H9 (cell line): ENCODE data around the gene GXYLT2. TPM values are rescaled to one million over a fixed set of nuclear protein-coding genes. Genes with fewer than 3 reads are reported as not detected.

Experiments used
- DNase-seq: peaks from one replicate; pipeline ENCODE4 v3.0.0-alpha.2; 2017
- H2AFZ ChIP-seq: one replicate; pipeline ENCODE4 v1.6.1; 2013; ENCODE audit warnings: mild to moderate bottlenecking, low read length, control low read depth, moderate library complexity
- H2AK5ac ChIP-seq: 2 replicates; pipeline ENCODE4 v1.6.1; 2013; ENCODE audit warnings: low read length, control low read depth, mixed read lengths; ENCODE audit not compliant: insufficient read length
- H2BK120ac ChIP-seq: one replicate; pipeline ENCODE4 v1.6.1; 2013; ENCODE audit warnings: low read depth, mild to moderate bottlenecking, low read length, control low read depth, inconsistent platforms; ENCODE audit not compliant: poor library complexity, severe bottlenecking
- H2BK12ac ChIP-seq: 2 replicates; pipeline ENCODE4 v1.6.1; 2013; ENCODE audit warnings: low read length, control low read depth, mixed read lengths, low read depth; ENCODE audit not compliant: insufficient read length
- H2BK15ac ChIP-seq: 2 replicates; pipeline ENCODE4 v1.6.1; 2013; ENCODE audit warnings: low read depth, low read length, control low read depth
- H2BK20ac ChIP-seq: one replicate; pipeline ENCODE4 v1.6.1; 2013; ENCODE audit warnings: low read depth, mild to moderate bottlenecking, low read length, control low read depth, inconsistent platforms; ENCODE audit not compliant: poor library complexity, severe bottlenecking
- H2BK5ac ChIP-seq: 2 replicates; pipeline ENCODE4 v1.6.1; 2013; ENCODE audit warnings: low read length, control low read depth, mixed read lengths; ENCODE audit not compliant: insufficient read length
- H3K14ac ChIP-seq: 2 replicates; pipeline ENCODE4 v1.6.1; 2013; ENCODE audit warnings: low read length, control low read depth; ENCODE audit not compliant: insufficient read depth
- H3K18ac ChIP-seq: 2 replicates; pipeline ENCODE4 v1.6.1; 2013; ENCODE audit warnings: low read depth, mild to moderate bottlenecking, mixed read lengths, low read length, control low read depth; ENCODE audit not compliant: insufficient read length
- H3K23ac ChIP-seq: 2 replicates; pipeline ENCODE4 v1.6.1; 2013; ENCODE audit warnings: low read length, control low read depth, mixed read lengths, low read depth; ENCODE audit not compliant: insufficient read length
- H3K23me2 ChIP-seq: 2 replicates; pipeline ENCODE4 v1.6.1; 2013; ENCODE audit warnings: low read depth, mild to moderate bottlenecking, mixed read lengths, low read length, control low read depth; ENCODE audit not compliant: insufficient read length, poor library complexity, severe bottlenecking
- H3K27ac ChIP-seq: 2 replicates; pipeline ENCODE4 v1.5.1; 2013; ENCODE audit warnings: low read length, control low read depth, mixed read lengths, low read depth; ENCODE audit not compliant: insufficient read length
- H3K27me3 ChIP-seq: 2 replicates; pipeline ENCODE4 v1.6.1; 2013; ENCODE audit warnings: low read length, control low read depth, inconsistent platforms; ENCODE audit not compliant: insufficient read depth
- H3K4ac ChIP-seq: 2 replicates; pipeline ENCODE4 v1.6.1; 2013; ENCODE audit warnings: low read depth, mild to moderate bottlenecking, control low read depth, inconsistent platforms, low read length, moderate library complexity
- H3K4me1 ChIP-seq: 2 replicates; pipeline ENCODE4 v1.6.1; 2013; ENCODE audit warnings: low read length, control low read depth, inconsistent platforms; ENCODE audit not compliant: insufficient read depth
- H3K4me2 ChIP-seq: 2 replicates; pipeline ENCODE4 v1.6.1; 2013; ENCODE audit warnings: low read length, control low read depth, mixed read lengths; ENCODE audit not compliant: insufficient read length, insufficient read depth
- H3K56ac ChIP-seq: 2 replicates; pipeline ENCODE4 v1.6.1; 2013; ENCODE audit warnings: low read depth, mild to moderate bottlenecking, mixed read lengths, low read length, control low read depth; ENCODE audit not compliant: insufficient read length
- H3K79me1 ChIP-seq: 2 replicates; pipeline ENCODE4 v1.6.1; 2013; ENCODE audit warnings: low read depth, mild to moderate bottlenecking, moderate library complexity, low read length, control low read depth, inconsistent platforms; ENCODE audit not compliant: insufficient read depth, poor library complexity, severe bottlenecking
- H3K79me2 ChIP-seq: 2 replicates; pipeline ENCODE4 v1.6.1; 2013; ENCODE audit warnings: low read length, control low read depth, inconsistent platforms; ENCODE audit not compliant: insufficient read depth
- H3K9ac ChIP-seq: 2 replicates; pipeline ENCODE4 v1.6.1; 2013; ENCODE audit warnings: low read length, control low read depth, mixed read lengths; ENCODE audit not compliant: insufficient read length; ENCODE audit errors: extremely low read depth
- H3K9me3 ChIP-seq: one replicate; pipeline ENCODE4 v1.6.1; 2013; ENCODE audit warnings: low read depth, low read length, inconsistent platforms; ENCODE audit not compliant: control insufficient read depth
- H3T11ph ChIP-seq: one replicate; pipeline ENCODE4 v1.6.1; 2013; ENCODE audit warnings: mild to moderate bottlenecking, low read length, control low read depth, inconsistent platforms
- H4K20me1 ChIP-seq: one replicate; pipeline ENCODE4 v1.6.1; 2013; ENCODE audit not compliant: control insufficient read depth, insufficient read length, insufficient read depth
- H4K5ac ChIP-seq: 2 replicates; pipeline ENCODE4 v1.6.1; 2013; ENCODE audit warnings: low read depth, mild to moderate bottlenecking, mixed read lengths, low read length, control low read depth; ENCODE audit not compliant: insufficient read length
- H4K8ac ChIP-seq: replicated peaks from 2 replicates; pipeline ENCODE4 v1.6.1; 2013; ENCODE audit warnings: low read length, control low read depth, mixed read lengths, low read depth; ENCODE audit not compliant: insufficient read length
- H4K91ac ChIP-seq: 2 replicates; pipeline ENCODE4 v1.6.1; 2013; ENCODE audit warnings: low read depth, mild to moderate bottlenecking, moderate library complexity, mixed read lengths, low read length, control low read depth; ENCODE audit not compliant: insufficient read length
- H3K27ac Mint-ChIP-seq, 3 experiments: 2 replicates in 2 of 3; 3 replicates in 1 of 3; pipeline ENCODE4 v1.8.0; 2020 to 2021; ENCODE audit warnings: mixed read lengths in 3 of 3, mild to moderate bottlenecking in 1 of 3, moderate library complexity in 1 of 3
- H3K27me3 Mint-ChIP-seq: 2 replicates; pipeline ENCODE4 v1.8.0; 2021; ENCODE audit warnings: low read depth, mild to moderate bottlenecking, moderate library complexity, mixed read lengths
- H3K36me3 Mint-ChIP-seq, 3 experiments: 2 replicates in 2 of 3; 3 replicates in 1 of 3; pipeline ENCODE4 v1.8.0; 2020 to 2021; ENCODE audit warnings: low read depth in 3 of 3, mixed read lengths in 3 of 3; ENCODE audit not compliant: insufficient read depth in 1 of 3
- H3K4me1 Mint-ChIP-seq, 2 experiments: 2 replicates each; pipeline ENCODE4 v1.8.0; 2020; ENCODE audit warnings: mixed read lengths in 2 of 2
- H3K4me3 Mint-ChIP-seq, 2 experiments: 2 replicates in 1 of 2; 3 replicates in 1 of 2; pipeline ENCODE4 v1.8.0; 2020 to 2021; ENCODE audit warnings: mild to moderate bottlenecking in 2 of 2, mixed read lengths in 2 of 2, moderate library complexity in 1 of 2
- H3K9me3 Mint-ChIP-seq, 2 experiments: 2 replicates in 1 of 2; 3 replicates in 1 of 2; pipeline ENCODE4 v1.8.0; 2020; ENCODE audit warnings: mild to moderate bottlenecking in 2 of 2, mixed read lengths in 2 of 2, moderate library complexity in 1 of 2
- CTCF ChIP-seq: fragments of 200-600 bp; sonication (generic); conservative IDR thresholded peaks from 3 replicates; pipeline ENCODE4 v1.8.0; 2021; ENCODE audit warnings: antibody characterized with exemption, mild to moderate bottlenecking
- WGBS: extraction: QIAGEN DNeasy Blood & Tissue Kit; methylation state at CpG from one replicate; pipeline ENCODE4 v1.1.7; 2013; ENCODE audit warnings: missing lambda C conversion rate, low lambda C conversion rate, mixed read lengths; ENCODE audit not compliant: insufficient read length; ENCODE audit errors: extremely low coverage; 5-methylcytosine and 5-hydroxymethylcytosine counted together
- total RNA-seq: library from RNA; stranded (reverse); gene quantifications from 2 replicates; pipeline ENCODE4 v1.2.1, GENCODE V29; 2021

Gene GXYLT2
- total RNA-seq, 1 experiment from 2014 or later = 2.0 TPM

GRCh38 chr3:72892081-72892775 lies 4.4 kb downstream of the GXYLT2 start:
- no peak overlapping the region for H2BK5ac ChIP-seq
- WGBS = no CpG with 5 or more reads among the region's 4 CpGs

More at GRCh38 chr3:72892081-72892775, 4.4 kb downstream of the GXYLT2 start:
- Histone ChIP-seq H3T11ph (no peak overlapping the region), H2BK12ac (no peak overlapping the region), H3K14ac (no peak overlapping the region), H4K5ac (no peak overlapping the region), H3K9ac (no peak overlapping the region), H4K8ac (no peak overlapping the region), H3K4ac (no peak overlapping the region), H3K4me1 (peaks cover 4% of the 10 kb centered on the region; the same call in 1 of the 2 replicates), H4K91ac (no peak overlapping the region), H3K79me2 (no peaks in the 10 kb centered on the region), H3K27ac (no peak overlapping the region), H3K79me1 (no peaks in the 10 kb centered on the region), H2AK5ac (no peak overlapping the region), H3K23ac (no peak overlapping the region), H2BK20ac (no peak overlapping the region), H2BK15ac (no peak overlapping the region), H3K23me2 (peaks cover 6% of the 10 kb centered on the region), H3K4me2 (no peak overlapping the region), H4K20me1 (no peaks in the 10 kb centered on the region), H2AFZ (no peak overlapping the region), H3K18ac (no peak overlapping the region), H2BK120ac (no peak overlapping the region), H3K9me3 (no peaks in the 10 kb centered on the region), H3K27me3 (peaks cover 4% of the 10 kb centered on the region; the same call in 1 of the 2 replicates), H3K56ac (no peak overlapping the region)
- no peak for TF ChIP-seq CTCF
- H3K9me3 Mint-ChIP-seq = no peaks in the 10 kb centered on the region
- no peak overlapping the region for H3K4me3 Mint-ChIP-seq
- no peak overlapping the region for H3K27ac Mint-ChIP-seq
- peaks cover 55% of the 10 kb centered on the region for H3K27me3 Mint-ChIP-seq
- DNase-seq = no peak
- no peaks in the 10 kb centered on the region for H3K36me3 Mint-ChIP-seq
- H3K4me1 Mint-ChIP-seq = peaks cover 21 to 28% of the 10 kb centered on the region in 2 experiments
